ENCODE measurements around the gene SORCS2. TPM values are rescaled to one million over a fixed set of nuclear protein-coding genes. Genes with fewer than 3 reads are reported as not detected.

The SORCS2 gene
- total RNA-seq, 6 donors from 2014 or later: 2.2 to 28.3 (median 7.2) TPM

DNA sequence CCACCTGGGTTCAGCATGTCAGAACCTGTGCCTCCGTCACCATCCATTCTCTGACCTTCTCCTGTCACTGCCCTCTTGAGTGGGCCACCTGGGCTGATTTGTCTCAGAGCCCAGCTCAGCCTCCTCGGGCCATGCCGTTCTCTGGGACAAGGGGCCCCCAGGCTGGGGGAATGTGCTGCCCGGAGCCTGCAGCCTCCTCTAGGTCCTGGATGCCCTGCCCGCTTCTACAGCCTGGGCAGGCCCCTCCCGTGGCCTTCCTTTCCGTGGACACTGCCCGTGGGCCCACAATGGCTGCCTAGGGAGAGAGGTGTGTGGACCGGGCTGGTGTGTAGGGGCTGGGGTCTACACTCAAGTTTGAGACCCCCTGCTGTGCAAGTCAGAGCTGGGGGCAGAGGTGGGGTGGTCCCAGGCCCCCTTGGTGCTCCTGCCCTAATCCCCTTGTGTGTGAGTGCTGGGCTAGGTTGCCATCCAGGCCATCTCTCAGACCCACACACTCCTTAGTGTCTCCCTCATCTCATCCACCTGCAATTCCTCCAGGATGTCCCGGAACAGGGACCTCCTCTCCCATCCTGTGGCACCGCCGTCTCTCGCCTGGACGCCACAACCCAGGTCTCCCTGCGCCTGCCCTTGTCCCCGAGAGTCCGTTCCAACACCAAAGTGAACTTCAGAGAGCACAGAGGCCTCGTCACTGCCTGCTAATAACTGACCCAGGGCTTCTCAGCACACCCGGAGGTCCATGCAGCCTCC lies 230.0 kb downstream of the SORCS2 start:
- Histone ChIP-seq H3K27me3 (no peaks in the 10 kb centered on the region), H3K36me3 (no peaks in the 10 kb centered on the region), H3K4me3 (no peak overlapping the region), H3K9me3 (no peaks in the 10 kb centered on the region), H3K4me1 (peaks cover 0 to 8% (median 0%) of the 10 kb centered on the region in 4 donors), H3K27ac (no peak overlapping the region)
- no peak for ATAC-seq (ENCODE audit: low FRiP score in 2 of 2)
- WGBS, 2 donors: 83 to 92% methylated on average over 16 to 19 of the region's 19 CpGs
- peak in 1 of 2 donors; percentile 18 for DNase-seq
- TF ChIP-seq POLR2A (IDR thresholded peaks at IDR 0.05) (no peak), POLR2AphosphoS5 (IDR thresholded peaks at IDR 0.05) (no peak), EP300 (IDR thresholded peaks at IDR 0.05) (no peak)
- TF ChIP-seq, protein P1, sequence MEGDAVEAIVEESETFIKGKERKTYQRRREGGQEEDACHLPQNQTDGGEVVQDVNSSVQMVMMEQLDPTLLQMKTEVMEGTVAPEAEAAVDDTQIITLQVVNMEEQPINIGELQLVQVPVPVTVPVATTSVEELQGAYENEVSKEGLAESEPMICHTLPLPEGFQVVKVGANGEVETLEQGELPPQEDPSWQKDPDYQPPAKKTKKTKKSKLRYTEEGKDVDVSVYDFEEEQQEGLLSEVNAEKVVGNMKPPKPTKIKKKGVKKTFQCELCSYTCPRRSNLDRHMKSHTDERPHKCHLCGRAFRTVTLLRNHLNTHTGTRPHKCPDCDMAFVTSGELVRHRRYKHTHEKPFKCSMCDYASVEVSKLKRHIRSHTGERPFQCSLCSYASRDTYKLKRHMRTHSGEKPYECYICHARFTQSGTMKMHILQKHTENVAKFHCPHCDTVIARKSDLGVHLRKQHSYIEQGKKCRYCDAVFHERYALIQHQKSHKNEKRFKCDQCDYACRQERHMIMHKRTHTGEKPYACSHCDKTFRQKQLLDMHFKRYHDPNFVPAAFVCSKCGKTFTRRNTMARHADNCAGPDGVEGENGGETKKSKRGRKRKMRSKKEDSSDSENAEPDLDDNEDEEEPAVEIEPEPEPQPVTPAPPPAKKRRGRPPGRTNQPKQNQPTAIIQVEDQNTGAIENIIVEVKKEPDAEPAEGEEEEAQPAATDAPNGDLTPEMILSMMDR (IDR thresholded peaks at IDR 0.05): no peak

- TF ChIP-seq POLR2A (IDR thresholded peaks at IDR 0.05) (no peak), EP300 (IDR thresholded peaks at IDR 0.05) (no peak), POLR2AphosphoS5 (IDR thresholded peaks at IDR 0.05) (no peak)
- TF ChIP-seq, protein P1 (IDR thresholded peaks at IDR 0.05): no peak
- DNase-seq: no peak
- Histone ChIP-seq H3K27me3 (no peaks in the 10 kb centered on the region), H3K27ac (no peak overlapping the region), H3K9me3 (no peaks in the 10 kb centered on the region), H3K4me1 (peaks cover 0 to 8% (median 0%) of the 10 kb centered on the region in 4 donors), H3K36me3 (no peaks in the 10 kb centered on the region), H3K4me3 (no peak overlapping the region)
- WGBS, 2 donors: 84 to 93% methylated on average over 8 to 9 of the region's 9 CpGs
- no peak for ATAC-seq (ENCODE audit: low FRiP score in 2 of 2)
Observed at GRCh38 chr4:7422898-7423180, 230.5 kb downstream of the SORCS2 start.

- ATAC-seq (ENCODE audit: low FRiP score in 2 of 2): no peak
- Histone ChIP-seq H3K36me3 (no peaks in the 10 kb centered on the region), H3K4me1 (peaks cover 0 to 8% (median 0%) of the 10 kb centered on the region in 4 donors), H3K9me3 (no peaks in the 10 kb centered on the region), H3K27ac (no peak overlapping the region), H3K4me3 (no peak overlapping the region), H3K27me3 (no peaks in the 10 kb centered on the region)
- WGBS, 2 donors: 80 to 86% methylated on average over 4 to 5 of the region's 5 CpGs
- peak in 1 of 2 donors; percentile 12 for DNase-seq
- TF ChIP-seq POLR2A (IDR thresholded peaks at IDR 0.05) (no peak), POLR2AphosphoS5 (IDR thresholded peaks at IDR 0.05) (no peak), EP300 (IDR thresholded peaks at IDR 0.05) (no peak)
- TF ChIP-seq, protein P1 (IDR thresholded peaks at IDR 0.05): no peak
Observed at GRCh38 chr4:7423391-7423790, 231.1 kb downstream of the SORCS2 start.

DNA sequence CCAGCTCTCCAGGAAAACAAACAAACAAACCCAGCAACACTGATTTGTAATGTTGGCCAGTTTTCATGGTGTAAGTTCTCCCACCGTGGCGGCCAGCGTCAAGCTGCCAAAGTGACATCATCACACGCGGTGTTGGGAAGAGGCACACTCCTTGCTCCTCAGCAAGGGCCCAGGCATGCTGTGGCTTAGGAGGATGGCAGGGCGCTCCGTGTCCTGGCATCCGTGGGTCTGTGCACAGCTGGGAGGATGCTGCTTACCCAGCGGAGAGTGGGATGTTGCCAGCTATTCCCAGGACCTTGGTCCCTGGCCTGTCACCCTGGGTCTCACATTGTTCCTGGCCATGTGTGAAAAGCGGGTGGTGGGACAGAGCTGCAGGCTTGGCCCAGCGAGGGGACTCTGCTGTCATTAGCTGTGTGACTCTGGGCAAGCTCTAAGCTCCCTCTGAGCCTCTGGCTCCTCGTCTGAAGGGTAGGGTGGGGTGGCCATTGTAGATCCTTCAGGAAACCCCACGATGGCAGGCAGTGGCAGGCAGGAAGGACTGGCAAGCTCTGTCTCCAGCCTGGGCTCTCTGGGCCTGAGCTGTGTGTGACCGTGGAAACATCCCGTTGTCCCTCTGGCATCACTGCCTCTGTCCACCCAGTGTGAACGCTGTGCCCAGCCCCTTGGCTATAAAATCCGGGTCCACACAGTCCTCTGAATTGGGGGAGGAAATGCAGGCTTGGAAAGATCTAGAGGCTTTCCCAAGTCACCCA lies 231.6 kb downstream of the SORCS2 start:
- Histone ChIP-seq H3K4me1 (peaks cover 0 to 8% (median 0%) of the 10 kb centered on the region in 4 donors), H3K9me3 (no peaks in the 10 kb centered on the region), H3K36me3 (no peaks in the 10 kb centered on the region), H3K27me3 (no peaks in the 10 kb centered on the region), H3K4me3 (no peak overlapping the region), H3K27ac (no peak overlapping the region)
- ATAC-seq (ENCODE audit: low FRiP score in 2 of 2): peak in 1 of 2 donors; percentile 25
- WGBS, 2 donors: 20 to 63% methylated on average over 1 to 17 of the region's 17 CpGs
- peak in 1 of 2 donors; percentile 10 for DNase-seq
- TF ChIP-seq POLR2A (IDR thresholded peaks at IDR 0.05) (no peak), EP300 (IDR thresholded peaks at IDR 0.05) (no peak), POLR2AphosphoS5 (IDR thresholded peaks at IDR 0.05) (no peak)
- TF ChIP-seq, protein P1 (IDR thresholded peaks at IDR 0.05): no peak
